ENCODE measurements around the gene NKIRAS2.

NKIRAS2 gene

GRCh38 chr17:42059815-42060214 is 39.9 kb downstream of the NKIRAS2 start:
- no peak for DNase-seq

GRCh38 chr17:42060231-42060630 is 40.3 kb downstream of the NKIRAS2 start:
- DNase-seq = no peak

DNA sequence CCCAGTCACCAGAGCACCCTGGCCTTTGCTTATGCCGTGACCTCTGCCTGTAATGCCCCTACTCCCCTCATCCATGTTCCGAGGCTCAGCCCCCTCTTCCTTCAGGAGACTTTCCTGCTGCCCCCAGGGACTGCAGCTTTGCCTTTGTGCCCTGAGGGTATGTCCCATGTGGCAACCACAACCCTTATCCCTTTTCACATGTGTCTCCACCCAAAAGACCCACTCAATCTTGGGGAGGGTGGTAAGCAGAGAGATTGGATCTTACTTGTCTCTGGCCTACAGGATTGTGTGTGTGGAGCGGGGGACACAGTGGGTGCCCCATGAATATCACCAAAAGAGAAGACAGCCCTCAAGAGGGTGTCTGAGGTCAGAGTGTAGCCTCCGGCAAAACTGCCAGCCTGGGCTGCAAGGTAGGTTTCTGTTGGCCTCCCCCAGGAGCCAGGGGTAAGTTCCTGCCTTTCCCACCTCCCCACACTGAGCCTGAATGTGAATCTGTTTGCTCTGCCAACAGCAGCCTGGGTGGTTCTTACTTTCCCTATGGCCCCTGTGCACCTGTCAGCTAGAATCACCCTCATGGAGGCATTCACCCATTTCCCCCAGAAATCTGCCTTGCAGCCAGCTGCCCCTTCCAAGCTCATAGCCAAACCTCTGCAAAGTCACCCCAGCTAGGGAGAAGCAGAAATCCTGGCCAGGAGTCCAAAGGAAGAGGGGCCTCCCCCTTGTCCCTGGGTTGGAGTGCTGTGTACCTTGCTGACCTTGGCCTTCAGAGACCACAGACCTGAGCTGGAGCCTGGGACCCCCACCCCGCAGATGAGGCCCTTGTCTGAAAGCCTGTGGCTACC is 42.0 kb downstream of the NKIRAS2 start:
- DNase-seq = no peak

- DNase-seq = no peak
Observed at GRCh38 chr17:42062681-42063080, 42.8 kb downstream of the NKIRAS2 start.

- no peak for DNase-seq
Observed at GRCh38 chr17:42065201-42065600, 45.3 kb downstream of the NKIRAS2 start.

- DNase-seq = peak; percentile 54
Observed at GRCh38 chr17:42067371-42068091, 47.6 kb downstream of the NKIRAS2 start.

DNA sequence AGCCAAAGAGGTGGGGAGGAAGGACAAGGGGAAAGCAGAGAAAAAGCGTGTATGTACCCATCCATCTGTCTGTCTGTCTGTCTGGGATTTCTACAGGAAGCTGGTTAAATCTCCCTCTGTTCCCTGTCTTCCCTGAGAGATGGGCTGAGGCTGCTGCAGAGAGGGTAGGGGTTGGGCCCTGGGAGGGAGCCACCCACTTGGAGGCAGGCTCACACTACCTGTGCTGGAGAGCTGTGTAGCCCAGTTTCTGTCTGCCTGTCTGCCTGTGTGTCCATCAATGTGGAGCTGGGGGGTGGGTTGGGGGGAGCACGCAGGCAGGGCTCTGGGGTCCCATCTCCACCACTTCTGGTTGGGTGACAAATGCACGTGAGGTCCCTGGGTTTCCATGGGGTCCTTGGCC is 49.1 kb downstream of the NKIRAS2 start:
- DNase-seq = no peak

DNA sequence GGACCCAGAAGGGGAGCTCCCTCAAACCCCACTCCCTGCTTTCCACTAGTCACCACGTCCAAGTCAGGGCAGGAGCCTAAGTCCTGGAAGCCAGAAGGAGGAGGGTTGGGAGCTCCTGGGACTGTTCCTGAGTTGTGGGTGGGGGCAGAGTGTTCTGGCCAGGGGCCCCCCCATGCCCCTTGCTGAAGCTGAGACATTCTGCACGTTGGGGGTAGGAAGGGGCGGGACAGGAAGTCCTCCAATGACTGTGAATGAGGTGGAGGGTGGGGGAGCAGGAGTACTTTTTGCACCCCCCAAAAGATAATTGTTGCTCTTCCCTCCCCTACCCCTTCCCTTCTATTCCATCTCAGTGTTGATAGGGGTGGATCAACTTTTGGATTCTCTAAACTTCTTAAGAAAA is 51.9 kb downstream of the NKIRAS2 start:
- no peak for DNase-seq

GRCh38 chr17:42072323-42073187 is 52.7 kb downstream of the NKIRAS2 start:
- no peak for DNase-seq
